Fibroblast of gingiva (primary cell): ENCODE data around the gene SERINC4.

ENCODE experiments used
- DNase-seq: peaks from one replicate; pipeline ENCODE4 v3.0.0-alpha.2; 2011; ENCODE audit warnings: low read depth

SERINC4 gene

DNA sequence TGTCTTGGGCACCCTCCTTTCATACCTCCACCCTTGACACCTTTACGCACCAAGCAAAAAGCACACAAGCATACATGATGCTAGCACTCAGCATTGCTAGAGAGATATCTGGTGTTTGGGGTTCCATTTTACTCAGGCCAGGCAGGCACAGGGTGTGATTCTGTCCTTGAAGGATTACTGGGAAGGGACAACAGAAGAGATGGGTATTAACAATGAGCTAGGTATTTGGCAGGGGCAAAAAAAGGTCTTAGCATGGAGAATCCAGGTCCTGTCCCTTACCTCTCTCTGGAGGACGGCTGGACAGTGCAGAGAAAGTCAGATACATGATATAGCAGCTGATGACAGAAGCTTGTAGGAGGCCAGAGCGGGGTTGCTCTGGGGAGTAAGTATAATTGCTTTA, 3.5 kb downstream of the SERINC4 start:
- no peak for DNase-seq

DNA sequence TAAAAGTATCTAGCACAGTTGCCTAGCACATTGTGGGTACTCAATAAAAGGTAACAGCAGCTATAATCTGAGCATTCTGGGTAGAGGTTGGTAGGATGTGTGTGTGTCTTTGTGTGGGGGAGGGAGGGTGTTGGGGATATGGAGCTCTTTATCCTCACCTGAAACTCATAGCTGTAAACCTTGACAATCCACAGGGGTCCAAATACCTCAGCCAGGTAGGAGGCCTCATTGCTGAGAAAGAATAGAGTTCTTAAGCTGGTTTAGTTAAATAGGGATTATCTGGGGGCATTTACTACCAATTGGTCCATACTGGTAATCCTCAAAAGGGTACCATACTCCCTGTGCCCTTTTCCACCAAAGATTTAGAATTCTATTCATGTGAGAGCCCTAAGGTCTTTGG, 4.0 kb downstream of the SERINC4 start:
- no peak for DNase-seq

DNA sequence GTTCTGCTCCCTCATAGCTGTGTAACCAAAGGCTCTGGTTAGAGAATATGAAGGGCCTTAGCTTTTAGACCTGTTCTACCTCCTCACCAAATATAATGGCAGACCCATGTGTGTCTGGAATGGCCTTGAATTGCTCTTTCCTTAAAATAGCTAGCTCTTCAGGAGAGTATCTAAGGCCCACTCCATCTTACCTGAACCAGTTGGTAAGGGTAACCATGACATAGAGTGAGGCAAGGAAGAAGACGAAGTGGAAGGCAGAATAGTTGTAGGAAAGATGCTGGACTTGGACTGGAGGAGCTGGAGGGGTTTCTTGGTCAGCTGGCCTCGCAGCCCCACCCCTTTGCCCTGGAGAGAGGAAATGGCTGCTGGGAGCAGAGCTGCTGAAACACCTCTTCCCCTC, 4.8 kb downstream of the SERINC4 start:
- DNase-seq, result no peak

DNA sequence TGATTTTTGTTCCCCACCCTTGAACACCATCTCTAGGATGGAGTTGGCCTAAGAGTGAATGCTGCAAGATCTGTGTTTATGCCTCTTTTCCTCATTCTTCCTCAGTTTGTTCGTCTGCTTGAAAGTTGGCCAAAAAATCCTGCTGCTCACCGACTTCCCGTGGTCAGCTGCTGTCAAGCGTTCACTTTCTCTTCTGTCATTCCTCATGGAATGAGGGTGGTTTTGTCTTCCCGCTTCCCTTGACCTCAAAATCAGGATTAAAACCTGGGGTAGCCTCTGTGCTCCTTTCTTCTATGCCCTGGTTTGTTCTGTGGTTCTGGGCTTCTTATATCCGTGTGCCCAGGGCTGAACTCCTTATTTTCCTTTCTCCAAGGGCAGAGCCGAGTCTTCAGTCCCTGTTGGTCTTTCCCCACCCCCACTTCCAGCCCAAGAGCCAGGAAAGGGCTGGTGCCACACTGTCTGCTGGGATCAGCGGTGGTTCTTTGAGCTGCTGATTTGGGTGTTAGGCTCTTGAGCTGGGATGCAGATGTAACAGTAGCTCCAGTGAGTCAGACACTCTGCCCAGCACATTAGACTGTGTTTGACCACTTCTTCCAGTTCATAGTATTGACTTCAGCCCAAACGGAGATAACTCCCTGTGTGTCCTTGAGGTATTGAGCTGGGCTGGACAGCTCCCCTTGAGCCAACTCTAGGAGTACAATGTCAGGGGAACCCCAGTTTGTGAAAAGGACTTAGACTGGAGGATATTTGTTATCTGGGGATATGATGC, 5.6 kb downstream of the SERINC4 start:
- peak; percentile 33 for DNase-seq

DNA sequence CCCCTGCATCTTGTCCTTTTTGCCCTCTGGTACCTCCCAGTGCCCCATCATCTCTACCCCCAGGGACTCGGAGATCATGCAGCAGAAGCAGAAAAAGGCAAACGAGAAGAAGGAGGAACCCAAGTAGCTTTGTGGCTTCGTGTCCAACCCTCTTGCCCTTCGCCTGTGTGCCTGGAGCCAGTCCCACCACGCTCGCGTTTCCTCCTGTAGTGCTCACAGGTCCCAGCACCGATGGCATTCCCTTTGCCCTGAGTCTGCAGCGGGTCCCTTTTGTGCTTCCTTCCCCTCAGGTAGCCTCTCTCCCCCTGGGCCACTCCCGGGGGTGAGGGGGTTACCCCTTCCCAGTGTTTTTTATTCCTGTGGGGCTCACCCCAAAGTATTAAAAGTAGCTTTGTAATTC, 6.4 kb downstream of the SERINC4 start:
- no peak for DNase-seq

DNA sequence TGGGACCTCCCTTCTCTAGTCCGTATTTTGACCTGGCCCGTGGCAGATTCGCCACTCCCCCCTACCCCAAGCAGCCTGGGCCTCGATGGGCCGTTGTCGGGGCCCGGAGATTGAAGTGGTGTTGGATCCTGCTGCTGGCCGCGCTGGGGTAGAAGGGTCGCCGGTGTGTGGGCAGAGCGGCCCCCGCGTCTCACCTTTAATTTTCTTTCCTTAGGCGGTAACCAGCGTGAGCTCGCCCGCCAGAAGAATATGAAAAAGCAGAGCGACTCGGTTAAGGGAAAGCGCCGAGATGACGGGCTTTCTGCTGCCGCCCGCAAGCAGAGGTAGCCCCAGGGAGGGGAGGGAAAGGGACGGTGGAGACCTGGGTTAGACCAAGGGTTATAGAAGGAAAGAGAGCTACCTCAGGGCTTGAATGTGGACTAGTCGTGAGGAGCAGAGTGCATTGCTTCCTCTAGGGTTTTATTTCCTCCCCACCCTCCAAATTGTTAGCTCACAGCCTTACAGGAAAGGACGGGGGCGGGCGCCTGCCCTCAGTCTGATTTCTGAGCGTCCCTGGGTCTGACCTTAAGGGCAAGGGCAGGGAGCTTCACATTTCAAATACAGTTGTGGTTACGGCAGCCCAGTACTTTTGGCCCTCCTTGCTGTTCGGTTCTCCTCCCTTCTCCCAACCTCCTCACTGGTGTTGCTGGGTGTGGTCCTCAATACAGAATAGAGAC, 7.1 kb downstream of the SERINC4 start:
- peak; percentile 40 for DNase-seq

DNA sequence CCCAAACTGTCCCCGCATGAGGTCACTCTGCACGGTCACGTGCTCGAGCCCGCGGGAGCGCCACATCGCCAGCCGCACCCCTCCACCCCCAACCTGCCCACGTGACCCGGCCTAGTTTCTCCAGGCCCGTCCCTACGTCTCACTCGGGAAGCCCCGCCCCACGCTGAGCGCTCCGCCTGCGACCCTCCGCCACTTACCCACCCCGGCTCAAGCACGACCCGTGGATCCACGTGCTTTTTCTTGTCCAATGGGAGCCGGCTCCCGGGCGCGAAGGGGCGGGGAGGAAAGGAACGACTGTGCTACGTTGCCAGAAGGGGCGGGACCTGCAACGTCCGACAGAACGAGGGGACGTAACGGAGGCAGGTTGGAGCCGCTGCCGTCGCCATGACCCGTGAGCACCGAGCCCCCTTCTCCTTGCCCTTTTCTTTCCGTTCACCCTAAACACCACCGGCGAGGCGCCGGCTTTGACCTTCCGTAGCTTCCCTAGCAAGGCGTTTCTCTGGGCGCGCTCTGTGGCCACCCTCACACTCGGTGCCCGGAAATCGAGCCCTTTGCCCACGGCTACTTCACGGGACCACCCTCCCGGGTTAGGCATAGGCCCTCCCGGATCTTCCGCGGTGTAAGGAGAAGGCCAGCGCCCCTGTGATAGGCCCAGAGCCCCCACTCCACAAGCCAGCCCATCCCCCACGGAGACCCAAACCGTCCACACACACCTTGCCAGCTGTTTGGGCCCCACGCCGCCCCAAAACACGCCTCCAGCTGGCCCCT, 7.8 kb downstream of the SERINC4 start, which contains the start of gene SERF2:
TSS of gene SERF2 (plus strand) at position 328 of the 768 bp plus-strand sequence. CDS start at position 385, 57 bp downstream.
- DNase-seq, result peak; percentile 100

DNA sequence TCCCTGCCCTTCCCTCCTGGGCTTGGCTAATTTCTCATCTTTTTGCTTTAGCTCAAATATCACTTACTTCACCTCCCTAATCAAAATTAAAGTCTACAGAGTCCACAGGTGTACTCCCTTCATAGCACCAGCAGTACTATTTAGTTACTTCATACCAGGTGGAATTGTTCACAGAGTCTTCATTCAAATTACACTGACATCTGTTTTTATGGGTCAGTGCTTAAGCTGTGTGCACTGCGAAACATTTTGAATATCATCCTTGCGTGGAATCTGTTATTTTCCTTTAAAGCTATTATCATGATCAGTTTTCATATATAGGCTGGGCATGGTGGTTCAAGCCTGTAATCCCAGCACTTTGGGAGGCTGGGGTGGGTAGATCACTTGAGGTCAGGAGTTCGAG, 10.6 kb downstream of the SERINC4 start:
- DNase-seq, result no peak

DNA sequence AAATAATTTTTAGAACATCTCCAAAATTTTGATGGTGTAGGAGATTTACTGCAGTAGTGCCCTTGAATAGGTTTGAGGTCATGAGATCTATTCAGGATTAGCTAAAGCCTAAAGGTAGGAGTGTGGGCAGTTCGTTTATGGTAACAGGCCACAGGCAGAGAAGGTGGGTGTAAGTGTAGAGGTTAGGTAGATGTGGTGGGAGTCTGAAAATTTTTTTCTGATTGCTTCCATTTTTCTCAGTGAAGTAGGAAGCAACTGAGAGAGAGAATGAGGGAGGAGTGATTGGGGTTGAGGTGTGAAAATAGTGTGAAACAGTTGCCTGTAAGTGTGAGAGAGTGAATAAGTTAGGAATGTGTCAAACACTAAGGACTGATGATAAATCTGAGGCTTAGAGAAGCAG, 21.0 kb downstream of the SERINC4 start:
- no peak for DNase-seq

DNA sequence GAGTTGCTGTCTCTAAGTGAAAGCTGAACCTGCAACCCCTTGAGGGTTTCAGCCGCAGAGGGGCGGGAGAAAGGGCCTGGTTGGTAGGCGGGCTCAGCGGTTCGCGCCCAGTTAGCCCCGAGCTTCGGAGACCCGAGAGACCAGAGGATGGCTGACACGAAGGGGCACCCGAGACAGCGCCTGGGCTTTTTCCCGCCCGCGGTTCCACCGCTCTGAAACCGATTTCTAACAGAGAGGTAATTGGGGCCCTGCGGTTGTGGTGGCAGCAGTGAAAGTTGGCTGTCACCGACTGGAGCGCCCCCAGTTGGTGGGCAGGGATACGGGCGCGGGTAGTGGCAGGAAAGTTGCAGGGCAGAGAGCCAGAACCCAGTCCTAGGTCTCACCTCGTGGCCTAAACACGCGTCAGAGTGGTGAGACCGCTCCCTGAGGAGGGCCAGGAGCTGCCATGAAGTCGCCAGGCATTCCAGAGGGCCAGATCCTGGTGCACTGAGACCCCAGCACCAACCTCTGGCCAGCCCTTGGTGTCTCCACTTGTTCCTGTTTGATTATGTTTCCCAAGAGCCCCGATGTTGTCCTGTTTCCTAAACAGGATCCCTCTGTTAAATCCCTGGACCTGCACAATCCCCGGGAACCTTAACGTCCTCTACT, 22.6 kb downstream of the SERINC4 start:
- DNase-seq, result peak; percentile 70

DNA sequence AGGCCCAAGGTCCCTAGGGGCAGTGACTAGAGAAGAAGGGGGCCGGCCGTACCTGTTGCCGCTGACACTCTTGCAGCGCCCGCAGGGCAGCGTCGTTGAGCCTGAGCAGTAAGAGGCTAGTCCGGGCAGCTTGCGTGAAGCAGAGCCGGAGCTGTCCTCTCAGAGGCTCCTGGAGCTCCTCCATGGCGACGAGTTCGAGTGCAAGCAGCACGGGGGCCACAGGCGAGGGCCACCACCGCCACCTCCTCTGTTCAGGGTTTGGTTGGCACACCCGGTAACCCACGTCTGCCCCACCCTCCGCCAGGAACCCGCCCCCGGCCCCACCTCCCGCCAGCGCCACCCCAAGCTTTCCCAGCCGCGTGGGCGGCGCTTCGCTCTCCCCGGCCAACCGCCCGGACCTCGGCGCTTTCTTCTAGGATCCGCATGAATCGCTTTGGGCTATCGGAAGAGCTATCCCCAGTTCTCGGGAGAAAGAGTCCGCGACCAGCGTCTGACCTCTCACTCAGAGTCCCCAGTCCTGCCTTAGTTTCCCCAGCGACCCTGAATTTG, 23.2 kb downstream of the SERINC4 start, which contains the start of gene ELL3:
TSS of gene ELL3 (minus strand) at position 249 of the 549 bp plus-strand sequence. CDS start at position 184, 65 bp downstream.
- DNase-seq, result peak; percentile 65

DNA sequence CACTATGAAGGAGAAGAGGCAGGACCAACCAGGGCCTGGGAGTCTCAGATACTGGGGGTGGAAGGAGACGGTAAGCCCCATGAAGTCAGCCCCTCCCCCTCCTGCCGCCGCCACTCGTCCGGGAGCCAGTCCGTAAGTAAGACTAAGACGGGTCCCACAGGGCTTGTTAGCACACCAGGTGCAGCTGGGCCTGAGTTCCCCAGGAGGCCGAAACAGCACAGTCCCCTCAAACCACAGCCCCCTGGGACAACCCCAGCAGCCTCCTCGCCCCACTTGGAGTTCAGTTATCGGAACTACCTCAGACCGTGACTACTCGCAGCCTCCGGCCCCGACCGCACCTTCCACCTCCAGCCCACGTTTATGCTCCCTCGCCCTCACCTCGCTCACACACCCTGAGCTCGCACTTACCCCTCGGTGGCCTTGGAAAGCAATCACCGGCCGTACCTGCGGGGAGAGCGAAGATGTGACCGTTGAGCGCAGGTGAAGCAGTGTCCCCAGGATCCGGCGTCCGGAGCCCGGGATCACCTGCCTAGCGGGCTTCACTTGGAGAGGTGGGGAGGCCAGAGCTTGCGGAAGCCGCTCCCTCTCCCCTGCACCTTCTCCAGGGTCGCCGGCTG, 23.8 kb downstream of the SERINC4 start:
- no peak for DNase-seq

DNA sequence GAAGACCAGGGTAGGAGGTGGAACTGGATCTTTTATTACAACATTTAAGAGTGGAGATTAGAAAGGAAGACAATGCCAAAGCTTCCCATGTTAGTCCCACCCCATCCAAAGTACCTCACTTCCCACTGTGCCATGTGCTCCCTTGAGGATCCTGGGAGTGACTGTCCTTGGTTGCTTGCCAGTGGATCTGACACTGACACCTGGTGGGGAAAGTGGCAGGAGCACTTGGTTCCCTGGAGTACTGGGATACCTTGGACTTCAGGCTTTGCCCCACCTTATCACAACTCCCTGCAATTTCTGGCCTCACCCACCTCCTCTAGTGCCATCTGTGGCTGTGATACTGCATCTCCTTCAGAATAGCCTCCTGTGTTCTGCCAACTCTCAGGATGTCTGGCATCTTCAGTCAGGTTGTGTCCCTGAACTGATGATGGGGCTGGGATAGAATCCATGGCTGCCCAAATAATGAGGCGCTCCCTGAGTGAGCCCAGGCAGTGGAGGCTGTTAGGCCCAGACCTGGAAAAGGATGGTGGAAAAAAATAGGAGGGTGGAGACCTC, 24.5 kb downstream of the SERINC4 start:
- no peak for DNase-seq

DNA sequence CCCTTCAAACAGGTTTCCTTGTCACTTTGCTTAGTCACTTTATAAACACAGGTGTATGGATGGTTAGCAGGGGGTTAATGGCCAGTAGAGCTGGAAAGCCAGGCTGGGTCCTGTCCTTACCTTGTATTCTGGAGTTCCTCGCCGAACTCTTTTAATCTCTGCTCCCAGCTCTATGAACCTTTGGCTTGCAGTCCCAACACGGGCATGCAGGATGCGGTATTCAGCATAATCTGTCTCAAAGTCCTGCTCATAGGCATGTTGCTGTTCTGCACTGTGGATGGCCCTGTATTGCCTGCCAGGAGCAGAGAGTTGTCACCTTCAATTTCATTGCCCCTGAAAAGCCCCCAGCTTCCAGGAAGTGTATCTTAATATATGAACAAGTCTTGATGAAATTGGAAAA, 26.0 kb downstream of the SERINC4 start:
- DNase-seq, result no peak

DNA sequence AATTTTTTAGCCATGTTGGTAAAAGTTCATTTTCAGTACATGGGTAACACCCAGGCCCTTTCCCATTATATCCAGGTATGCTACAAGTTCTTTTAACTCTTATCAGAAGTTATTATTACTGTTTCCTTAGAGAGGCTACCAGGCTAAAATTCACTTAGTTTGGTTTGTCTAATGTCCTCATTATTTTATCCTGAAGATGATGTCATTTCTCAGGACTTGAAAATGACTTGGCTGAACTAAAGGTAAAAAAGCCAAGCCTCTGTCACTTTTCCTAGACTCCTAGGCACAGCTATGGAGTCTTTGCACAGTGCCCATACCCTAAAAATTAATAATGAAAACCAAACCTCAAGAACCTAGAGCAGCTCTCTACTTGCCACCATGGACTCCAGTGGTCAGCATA, 27.4 kb downstream of the SERINC4 start:
- no peak for DNase-seq

DNA sequence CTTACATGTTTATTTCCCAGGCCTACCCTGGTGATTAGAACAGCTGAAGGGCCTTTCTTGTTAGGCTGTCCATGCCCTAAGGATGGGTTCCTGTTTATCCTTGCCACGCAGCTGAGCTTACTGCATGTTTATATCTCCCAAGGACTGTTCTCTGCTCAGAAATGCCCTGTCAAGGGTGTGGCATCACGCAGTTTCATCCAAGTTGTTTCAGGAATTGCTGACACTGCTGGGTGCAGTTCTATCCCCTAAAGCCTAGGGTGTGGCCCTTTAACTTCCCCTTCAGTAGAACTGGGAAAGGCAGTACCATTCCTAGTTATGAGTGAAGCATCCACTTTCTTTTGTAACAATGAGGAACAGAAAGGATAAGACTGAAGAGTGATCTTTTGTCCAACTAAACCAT, 28.2 kb downstream of the SERINC4 start:
- no peak for DNase-seq

DNA sequence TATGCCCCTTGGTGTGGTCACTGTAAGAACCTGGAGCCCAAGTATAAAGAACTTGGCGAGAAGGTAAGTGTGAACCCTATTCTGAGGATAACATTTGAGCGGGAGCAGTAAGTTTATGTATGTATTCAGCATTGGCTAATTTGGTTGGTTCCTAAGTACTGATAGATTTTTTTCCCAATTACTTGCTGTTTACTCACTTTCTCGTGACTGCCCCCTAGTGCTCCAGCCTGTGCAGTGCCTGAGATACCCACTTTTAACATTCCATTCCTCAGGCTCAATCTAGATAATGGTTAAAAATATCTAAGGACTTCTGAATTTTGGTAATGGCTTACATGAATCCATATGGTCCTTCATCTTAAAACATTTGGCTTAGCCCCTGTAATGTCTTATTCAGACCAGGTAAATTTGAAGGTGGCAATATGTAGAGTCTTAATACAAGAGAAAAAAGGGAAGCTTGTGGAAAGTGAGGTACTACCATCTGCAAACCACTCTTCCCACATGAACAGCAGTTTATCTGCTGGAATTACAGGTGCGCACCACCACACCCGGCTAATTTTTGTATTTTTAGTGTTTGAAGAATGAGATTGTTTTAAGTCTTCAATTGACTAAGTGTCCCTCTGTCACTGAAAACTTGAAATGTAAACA, 30.3 kb downstream of the SERINC4 start:
- DNase-seq, result peak; percentile 54

DNA sequence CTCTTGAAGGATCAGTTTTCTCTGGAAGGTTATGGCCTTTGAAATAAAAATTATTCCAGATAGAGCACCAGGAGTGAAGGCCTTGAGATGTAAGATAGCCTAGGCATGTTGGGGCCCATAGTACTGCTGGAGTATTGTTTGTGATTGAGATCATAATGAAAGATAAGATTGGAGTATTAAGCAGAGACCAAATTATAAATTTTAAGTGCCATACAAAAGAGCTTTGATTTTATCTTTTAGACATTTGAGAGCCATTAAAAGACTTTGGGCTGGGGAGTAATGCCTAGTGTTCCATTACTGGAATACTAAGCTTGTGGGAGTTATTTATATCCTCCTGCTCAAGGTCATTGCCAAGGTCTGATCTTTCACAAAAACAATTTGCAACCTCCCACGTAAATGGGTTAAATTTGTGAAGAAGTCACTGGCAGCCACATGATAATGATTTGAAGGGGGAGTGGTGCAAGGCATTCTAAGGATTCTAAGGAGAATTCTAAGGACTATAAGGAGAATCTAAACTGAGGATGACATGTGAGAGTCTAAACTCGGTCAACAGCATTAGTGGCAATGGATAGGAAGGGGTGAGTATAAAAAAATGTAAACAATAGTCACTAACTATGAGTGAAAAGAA, 36.1 kb downstream of the SERINC4 start:
- no peak for DNase-seq

DNA sequence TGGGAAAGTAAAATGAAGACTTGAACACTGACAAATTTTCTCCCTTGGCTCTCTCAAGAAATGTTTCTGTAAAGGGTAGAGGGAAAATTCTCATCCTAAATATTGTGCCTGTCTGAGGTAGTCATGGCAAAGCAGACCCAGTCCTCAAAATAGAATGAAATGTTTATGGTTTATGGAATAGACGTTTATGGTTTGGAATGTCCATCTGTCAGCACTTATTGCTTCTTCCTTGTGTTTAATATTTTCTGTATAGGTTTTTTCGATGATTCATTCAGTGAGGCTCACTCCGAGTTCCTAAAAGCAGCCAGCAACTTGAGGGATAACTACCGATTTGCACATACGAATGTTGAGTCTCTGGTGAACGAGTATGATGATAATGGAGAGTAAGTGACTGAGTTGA, 37.2 kb downstream of the SERINC4 start:
- no peak for DNase-seq

DNA sequence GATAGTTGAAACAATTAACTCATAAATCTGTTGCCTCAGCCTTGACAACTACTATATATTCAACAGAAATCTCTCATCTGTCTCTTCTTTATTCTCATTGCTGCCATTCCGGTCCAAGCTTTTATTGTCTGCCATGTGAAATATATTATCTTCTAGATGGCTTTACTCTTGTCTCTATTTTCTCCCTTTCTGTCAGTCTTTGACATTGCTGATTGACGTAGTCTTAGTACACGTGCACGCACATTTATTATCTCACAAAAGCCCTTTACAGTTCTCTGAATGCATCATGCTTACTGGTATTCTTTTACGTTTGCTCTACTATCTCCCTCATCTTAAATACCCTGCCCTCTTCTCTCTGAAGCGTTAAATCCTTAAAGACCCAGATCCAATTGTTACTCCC, 48.1 kb downstream of the SERINC4 start:
- no peak for DNase-seq
